C4-2B (cell line): ENCODE data around the gene LIPM.

Source experiments
- ZFX ChIP-seq: fragments of 450-650 bp; IDR thresholded peaks from 2 replicates; pipeline ENCODE4 v1.6.1; 2017
- TF ChIP-seq, protein P1 (sequence below): fragments of 450-650 bp; conservative IDR thresholded peaks from 2 replicates; pipeline ENCODE4 v1.5.1; 2017; ENCODE audit warnings: mild to moderate bottlenecking

DNA sequence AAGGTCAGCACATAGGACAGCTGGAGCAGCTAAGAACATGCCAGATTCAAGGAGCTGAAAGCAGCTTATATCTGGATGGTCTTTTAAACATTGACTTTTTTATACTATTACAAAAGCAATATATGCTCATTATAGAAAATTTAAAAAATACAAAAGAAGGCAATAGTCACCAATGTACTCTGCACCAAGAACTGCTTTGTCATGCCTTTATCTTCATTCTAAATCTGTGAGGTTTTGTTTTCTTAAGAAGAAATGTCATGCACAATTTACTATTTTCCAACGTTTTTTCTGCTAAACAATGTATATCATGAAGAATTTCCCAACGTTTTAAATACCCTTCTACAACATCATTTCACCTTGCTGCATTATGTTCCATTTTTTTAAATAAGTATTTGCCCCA lies 2.8 kb downstream of the LIPM start:
- TF ChIP-seq, protein P1, sequence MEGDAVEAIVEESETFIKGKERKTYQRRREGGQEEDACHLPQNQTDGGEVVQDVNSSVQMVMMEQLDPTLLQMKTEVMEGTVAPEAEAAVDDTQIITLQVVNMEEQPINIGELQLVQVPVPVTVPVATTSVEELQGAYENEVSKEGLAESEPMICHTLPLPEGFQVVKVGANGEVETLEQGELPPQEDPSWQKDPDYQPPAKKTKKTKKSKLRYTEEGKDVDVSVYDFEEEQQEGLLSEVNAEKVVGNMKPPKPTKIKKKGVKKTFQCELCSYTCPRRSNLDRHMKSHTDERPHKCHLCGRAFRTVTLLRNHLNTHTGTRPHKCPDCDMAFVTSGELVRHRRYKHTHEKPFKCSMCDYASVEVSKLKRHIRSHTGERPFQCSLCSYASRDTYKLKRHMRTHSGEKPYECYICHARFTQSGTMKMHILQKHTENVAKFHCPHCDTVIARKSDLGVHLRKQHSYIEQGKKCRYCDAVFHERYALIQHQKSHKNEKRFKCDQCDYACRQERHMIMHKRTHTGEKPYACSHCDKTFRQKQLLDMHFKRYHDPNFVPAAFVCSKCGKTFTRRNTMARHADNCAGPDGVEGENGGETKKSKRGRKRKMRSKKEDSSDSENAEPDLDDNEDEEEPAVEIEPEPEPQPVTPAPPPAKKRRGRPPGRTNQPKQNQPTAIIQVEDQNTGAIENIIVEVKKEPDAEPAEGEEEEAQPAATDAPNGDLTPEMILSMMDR, result no peak
- TF ChIP-seq ZFX, result no peak
